ENCODE measurements around the gene SOX13. TPM values are rescaled to one million over a fixed set of nuclear protein-coding genes. Genes with fewer than 3 reads are reported as not detected.

Gene SOX13
- total and polyA plus RNA-seq, 9 donors = 12.0 to 43.0 (median 21.8) TPM

- Histone ChIP-seq H3K4me3 (no peak overlapping the region), H3K27me3 (no peaks in the 10 kb centered on the region), H3K36me3 (no peaks in the 10 kb centered on the region), H3K27ac (no peak overlapping the region), H3K9me3 (no peaks in the 10 kb centered on the region), H3K4me1 (ENCODE audit: insufficient read depth) (peaks cover 18% of the 10 kb centered on the region)
- no peak for TF ChIP-seq EP300 (IDR thresholded peaks at IDR 0.05)
- no peak for TF ChIP-seq POLR2A (IDR thresholded peaks at IDR 0.05)
- TF ChIP-seq CTCF (IDR thresholded peaks at IDR 0.05) = no peak
- WGBS, 3 donors = 95 to 100% (median 96%) methylated on average over 1 of the region's 1 CpG
- intact Hi-C loops (cut with DNase I) = loop anchor here in 2 of 4 donors (5.0 to 10.0 kb wide), 2 partner anchors 48 to 50 kb away; no protein-coding TSS in a partner anchor
- DNase-seq = no peak
Observed at GRCh38 chr1:204076891-204077290, 4.0 kb downstream of the SOX13 start.

GRCh38 chr1:204077979-204078696 is 5.2 kb downstream of the SOX13 start:
- Histone ChIP-seq H3K4me1 (ENCODE audit: insufficient read depth) (peaks cover 18% of the 10 kb centered on the region), H3K36me3 (no peaks in the 10 kb centered on the region), H3K9me3 (no peaks in the 10 kb centered on the region), H3K27ac (no peak overlapping the region), H3K4me3 (no peak overlapping the region), H3K27me3 (no peaks in the 10 kb centered on the region)
- intact Hi-C loops (cut with DNase I) = loop anchor here in 2 of 4 donors (5.0 to 10.0 kb wide), 2 partner anchors 47 to 49 kb away; no protein-coding TSS in a partner anchor
- no peak for TF ChIP-seq CTCF (IDR thresholded peaks at IDR 0.05)
- TF ChIP-seq EP300 (IDR thresholded peaks at IDR 0.05) = no peak
- no peak for TF ChIP-seq POLR2A (IDR thresholded peaks at IDR 0.05)
- DNase-seq = no peak
- WGBS, 3 donors = 46 to 58% (median 49%) methylated on average over 17 of the region's 17 CpGs

GRCh38 chr1:204079608-204079999 is 6.7 kb downstream of the SOX13 start:
- no peak overlapping the region for H3K27ac ChIP-seq
- no peak for DNase-seq
- H3K27me3 ChIP-seq = no peaks in the 10 kb centered on the region
- intact Hi-C loops (cut with DNase I) = loop anchor here in 2 of 4 donors (5.0 to 10.0 kb wide), 2 partner anchors 45 to 48 kb away; no protein-coding TSS in a partner anchor
- 73 to 82% (median 78%) methylated on average over 3 of the region's 3 CpGs for WGBS, 3 donors
- no peaks in the 10 kb centered on the region for H3K9me3 ChIP-seq
- H3K36me3 ChIP-seq = no peaks in the 10 kb centered on the region
- H3K4me1 ChIP-seq (ENCODE audit: insufficient read depth) = peaks cover 22% of the 10 kb centered on the region
- TF ChIP-seq POLR2A (IDR thresholded peaks at IDR 0.05) = no peak
- no peak for TF ChIP-seq CTCF (IDR thresholded peaks at IDR 0.05)
- TF ChIP-seq EP300 (IDR thresholded peaks at IDR 0.05) = no peak
- H3K4me3 ChIP-seq = no peak overlapping the region

- no peaks in the 10 kb centered on the region for H3K9me3 ChIP-seq
- 19 to 27% (median 23%) methylated on average over 8 of the region's 8 CpGs for WGBS, 3 donors
- H3K27me3 ChIP-seq = no peaks in the 10 kb centered on the region
- peaks cover 22% of the 10 kb centered on the region for H3K4me1 ChIP-seq (ENCODE audit: insufficient read depth)
- H3K36me3 ChIP-seq = no peaks in the 10 kb centered on the region
- peak; percentile 60 to 86 (median 74) for DNase-seq
- intact Hi-C loops (cut with DNase I) = loop anchor here in 1 of 4 donors (5.0 kb wide), 1 partner anchor 47 kb away; no protein-coding TSS in a partner anchor
- TF ChIP-seq POLR2A (IDR thresholded peaks at IDR 0.05) = no peak
- TF ChIP-seq EP300 (IDR thresholded peaks at IDR 0.05) = no peak
- no peak for TF ChIP-seq CTCF (IDR thresholded peaks at IDR 0.05)
- H3K27ac ChIP-seq = no peak overlapping the region
- no peak overlapping the region for H3K4me3 ChIP-seq
Observed at GRCh38 chr1:204080163-204080903, 7.4 kb downstream of the SOX13 start.
